Measurements from ENCODE around the gene C11orf86.
"Not testable (repeated sequence)": the region's sequence is repeated elsewhere in the genome, so short reads cannot be mapped to it uniquely, and the experiment has no call there.

Gene C11orf86

DNA sequence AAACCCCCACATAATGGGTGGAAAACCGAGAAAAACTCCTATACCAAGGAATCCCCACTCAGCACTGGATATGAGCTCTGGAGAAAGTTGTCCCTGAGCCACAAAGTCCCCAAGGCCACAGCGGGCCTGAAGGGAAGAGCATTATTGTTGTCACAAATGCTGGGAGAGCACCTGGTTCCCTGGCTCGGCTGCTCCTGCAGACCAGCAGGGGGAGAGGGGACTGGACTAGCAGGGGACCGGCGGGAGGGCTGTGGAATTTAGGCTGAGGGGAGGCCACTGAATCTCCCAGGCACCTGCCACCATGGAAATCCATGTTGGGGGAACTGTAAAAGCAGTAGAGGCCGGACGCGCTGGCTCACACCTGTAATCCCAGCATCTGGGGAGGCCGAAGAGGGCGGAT, 24.0 kb upstream of the C11orf86 start:
- FAIRE-seq (no peak), DNase-seq (ENCODE audit: insufficient read length, low spot score) (no peak)
- TF ChIP-seq POLR2A (IDR thresholded peaks at IDR 0.05; ENCODE audit: low read depth, low read length) (no peak), SPI1 (IDR thresholded peaks at IDR 0.05; ENCODE audit: low read depth, low read length) (no peak), TAF1 (IDR thresholded peaks at IDR 0.05; ENCODE audit: low read depth, low read length) (no peak), POU2F2 (IDR thresholded peaks at IDR 0.05; ENCODE audit: low read depth, low read length) (no peak), POLR2AphosphoS5 (IDR thresholded peaks at IDR 0.05; ENCODE audit: low read depth, low read length) (no peak), PAX5 (IDR thresholded peaks at IDR 0.05; ENCODE audit: insufficient read depth, low read length, severe bottlenecking) (no peak)

GRCh38 chr11:66951927-66952337, 23.2 kb upstream of the C11orf86 start:
- DNase-seq (ENCODE audit: insufficient read length, low spot score) (no peak), FAIRE-seq (no peak)
- TF ChIP-seq PAX5 (IDR thresholded peaks at IDR 0.05; ENCODE audit: insufficient read depth, low read length, severe bottlenecking), result no peak
- TF ChIP-seq TAF1 (IDR thresholded peaks at IDR 0.05; ENCODE audit: low read depth, low read length), result no peak
- TF ChIP-seq POLR2AphosphoS5 (IDR thresholded peaks at IDR 0.05; ENCODE audit: low read depth, low read length), result no peak
- no peak for TF ChIP-seq POLR2A (IDR thresholded peaks at IDR 0.05; ENCODE audit: low read depth, low read length)
- TF ChIP-seq SPI1 (IDR thresholded peaks at IDR 0.05; ENCODE audit: low read depth, low read length), result no peak
- no peak for TF ChIP-seq POU2F2 (IDR thresholded peaks at IDR 0.05; ENCODE audit: low read depth, low read length)

DNA sequence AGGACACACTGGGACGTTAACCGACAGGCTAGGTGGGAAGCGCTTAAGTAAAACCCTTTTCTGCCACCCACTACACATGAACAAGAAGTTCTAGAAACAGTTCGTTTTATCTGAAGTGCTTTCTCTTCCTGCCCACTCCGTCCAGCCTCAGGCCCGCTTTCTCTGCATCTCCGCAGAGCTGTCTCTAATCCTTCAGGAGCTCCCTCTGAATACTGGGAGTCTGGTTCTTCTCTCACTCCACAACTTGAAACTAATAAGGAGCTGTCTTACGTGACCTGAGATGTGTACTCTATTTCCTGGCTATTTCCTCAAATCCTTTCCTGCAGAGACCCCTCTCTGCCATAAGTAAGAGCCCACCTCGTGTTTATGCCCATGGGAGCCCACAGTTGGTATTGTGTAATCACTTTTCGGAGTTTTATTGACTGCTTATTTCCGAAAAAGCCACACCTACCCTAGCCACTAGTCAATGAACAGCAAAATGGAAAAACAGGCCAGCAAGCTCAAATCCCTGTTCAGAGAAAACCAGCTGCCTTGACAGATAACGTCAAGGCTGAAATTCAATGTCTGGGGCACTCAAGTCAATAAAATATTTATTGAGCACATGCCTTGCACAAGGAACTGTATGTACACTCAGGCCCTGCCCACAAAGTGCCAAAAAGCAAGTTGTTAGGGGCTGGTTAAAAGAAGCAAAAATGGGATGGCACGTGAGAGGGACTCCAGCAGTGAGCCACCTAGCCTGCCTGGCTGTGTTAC, 21.8 kb upstream of the C11orf86 start:
- DNase-seq (ENCODE audit: insufficient read length, low spot score) (no peak), FAIRE-seq (no peak)
- no peak for TF ChIP-seq POU2F2 (IDR thresholded peaks at IDR 0.05; ENCODE audit: low read depth, low read length)
- no peak for TF ChIP-seq POLR2AphosphoS5 (IDR thresholded peaks at IDR 0.05; ENCODE audit: low read depth, low read length)
- no peak for TF ChIP-seq POLR2A (IDR thresholded peaks at IDR 0.05; ENCODE audit: low read depth, low read length)
- no peak for TF ChIP-seq TAF1 (IDR thresholded peaks at IDR 0.05; ENCODE audit: low read depth, low read length)
- TF ChIP-seq SPI1 (IDR thresholded peaks at IDR 0.05; ENCODE audit: low read depth, low read length), result no peak
- no peak for TF ChIP-seq PAX5 (IDR thresholded peaks at IDR 0.05; ENCODE audit: insufficient read depth, low read length, severe bottlenecking)

GRCh38 chr11:66956689-66957290, 18.3 kb upstream of the C11orf86 start:
- FAIRE-seq (no peak), DNase-seq (ENCODE audit: insufficient read length, low spot score) (no peak)
- TF ChIP-seq POLR2A (IDR thresholded peaks at IDR 0.05; ENCODE audit: low read depth, low read length), result no peak
- no peak for TF ChIP-seq TAF1 (IDR thresholded peaks at IDR 0.05; ENCODE audit: low read depth, low read length)

GRCh38 chr11:66957971-66958231, 17.2 kb upstream of the C11orf86 start:
- TF ChIP-seq POLR2AphosphoS5 (IDR thresholded peaks at IDR 0.05; ENCODE audit: low read depth, low read length) (no peak), SPI1 (IDR thresholded peaks at IDR 0.05; ENCODE audit: low read depth, low read length) (no peak), POLR2A (IDR thresholded peaks at IDR 0.05; ENCODE audit: low read depth, low read length) (no peak), POU2F2 (IDR thresholded peaks at IDR 0.05; ENCODE audit: low read depth, low read length) (no peak), PAX5 (IDR thresholded peaks at IDR 0.05; ENCODE audit: insufficient read depth, low read length, severe bottlenecking) (no peak), TAF1 (IDR thresholded peaks at IDR 0.05; ENCODE audit: low read depth, low read length) (no peak)
- FAIRE-seq, result no peak
- no peak for DNase-seq (ENCODE audit: insufficient read length, low spot score)

GRCh38 chr11:66958232-66958955, 16.7 kb upstream of the C11orf86 start, which contains the start of gene PC:
Gene PC (minus strand): TSS chr11:66958383. CDS start chr11:66872159, 86,224 bp downstream.
- no peak for TF ChIP-seq POLR2AphosphoS5 (IDR thresholded peaks at IDR 0.05; ENCODE audit: low read depth, low read length)
- no peak for TF ChIP-seq PAX5 (IDR thresholded peaks at IDR 0.05; ENCODE audit: insufficient read depth, low read length, severe bottlenecking)
- TF ChIP-seq POU2F2 (IDR thresholded peaks at IDR 0.05; ENCODE audit: low read depth, low read length), result no peak
- TF ChIP-seq POLR2A (IDR thresholded peaks at IDR 0.05; ENCODE audit: low read depth, low read length), result no peak
- peak; percentile 51; the same call in 1 of the 2 replicates for TF ChIP-seq SPI1 (IDR thresholded peaks at IDR 0.05; ENCODE audit: low read depth, low read length)
- DNase-seq (ENCODE audit: insufficient read length, low spot score), result peak; percentile 98
- peak; percentile 94 for FAIRE-seq

DNA sequence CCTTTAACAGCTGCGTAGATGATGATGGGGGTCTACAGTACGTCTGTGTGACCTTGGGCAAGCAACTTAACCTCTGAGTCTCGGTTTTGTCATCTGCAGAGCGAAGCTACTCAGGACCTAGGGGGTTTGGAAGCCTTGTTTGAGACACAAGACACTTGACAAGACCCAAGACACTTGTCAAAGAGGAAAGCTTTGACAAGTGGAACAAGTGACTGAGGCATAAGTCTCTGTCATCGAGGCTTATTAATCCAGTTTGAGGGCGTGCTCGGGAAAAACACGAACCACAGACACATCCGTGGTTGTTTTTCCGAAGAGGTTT, 16.2 kb upstream of the C11orf86 start:
- no peak for DNase-seq (ENCODE audit: insufficient read length, low spot score)
- TF ChIP-seq SPI1 (IDR thresholded peaks at IDR 0.05; ENCODE audit: low read depth, low read length) (no peak), POLR2AphosphoS5 (IDR thresholded peaks at IDR 0.05; ENCODE audit: low read depth, low read length) (no peak), POLR2A (IDR thresholded peaks at IDR 0.05; ENCODE audit: low read depth, low read length) (no peak), TAF1 (IDR thresholded peaks at IDR 0.05; ENCODE audit: low read depth, low read length) (no peak), PAX5 (IDR thresholded peaks at IDR 0.05; ENCODE audit: insufficient read depth, low read length, severe bottlenecking) (no peak), POU2F2 (IDR thresholded peaks at IDR 0.05; ENCODE audit: low read depth, low read length) (no peak)
- FAIRE-seq, result no peak

- DNase-seq (ENCODE audit: insufficient read length, low spot score); FAIRE-seq: not testable (repeated sequence)
- 0 out of 2 replicates have a peak, but pooled peaks have one; percentile 5 for TF ChIP-seq SPI1 (IDR thresholded peaks at IDR 0.05; ENCODE audit: low read depth, low read length)
Observed at GRCh38 chr11:66961691-66962213, 13.4 kb upstream of the C11orf86 start.

DNA sequence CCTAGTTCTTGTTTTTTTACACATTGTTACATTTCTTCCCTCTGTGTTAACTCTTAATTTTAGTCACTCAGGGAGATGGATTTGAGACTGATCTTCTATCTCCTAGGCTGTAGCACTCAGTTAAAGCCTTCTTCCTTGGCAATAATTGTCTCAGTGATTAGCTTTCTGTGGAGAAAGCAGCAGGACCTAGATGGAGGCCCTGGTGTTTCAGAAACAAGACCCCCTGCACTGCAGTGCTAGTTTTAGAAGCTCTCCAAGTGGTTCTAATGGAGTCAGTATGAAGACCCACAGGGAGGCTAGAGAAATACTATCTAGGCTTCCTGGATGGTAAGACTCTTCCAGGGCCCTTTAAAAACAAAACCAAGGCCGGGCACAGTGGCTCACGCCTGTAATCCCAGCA, 12.9 kb upstream of the C11orf86 start:
- TF ChIP-seq SPI1 (IDR thresholded peaks at IDR 0.05; ENCODE audit: low read depth, low read length), result no peak
- no peak for DNase-seq (ENCODE audit: insufficient read length, low spot score)

DNA sequence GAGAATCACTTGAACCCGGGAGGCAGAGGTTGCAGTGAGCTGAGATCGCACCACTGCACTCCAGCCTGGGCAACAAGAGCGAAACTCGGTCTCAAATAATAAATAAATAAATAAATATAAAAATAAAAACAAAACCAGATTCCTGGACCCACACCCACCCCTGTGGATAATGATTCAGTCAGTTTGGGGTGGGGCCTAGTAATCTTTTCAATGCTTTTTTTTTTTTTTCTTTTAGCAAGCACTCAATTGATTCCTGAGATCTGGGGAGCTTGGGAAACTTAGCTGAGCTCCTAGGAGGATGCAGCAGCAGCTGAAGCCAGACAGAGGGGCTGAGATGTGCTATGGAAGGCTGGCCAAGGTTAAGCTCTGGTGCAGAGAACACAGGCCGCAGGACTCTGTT, 12.3 kb upstream of the C11orf86 start:
- DNase-seq (ENCODE audit: insufficient read length, low spot score) (no peak), FAIRE-seq (no peak)
- TF ChIP-seq PAX5 (IDR thresholded peaks at IDR 0.05; ENCODE audit: insufficient read depth, low read length, severe bottlenecking), result no peak
- no peak for TF ChIP-seq SPI1 (IDR thresholded peaks at IDR 0.05; ENCODE audit: low read depth, low read length)
- no peak for TF ChIP-seq POU2F2 (IDR thresholded peaks at IDR 0.05; ENCODE audit: low read depth, low read length)
- no peak for TF ChIP-seq POLR2A (IDR thresholded peaks at IDR 0.05; ENCODE audit: low read depth, low read length)
- TF ChIP-seq TAF1 (IDR thresholded peaks at IDR 0.05; ENCODE audit: low read depth, low read length), result no peak
- TF ChIP-seq POLR2AphosphoS5 (IDR thresholded peaks at IDR 0.05; ENCODE audit: low read depth, low read length), result no peak

More for the DNA sequence above, 12.9 kb upstream of the C11orf86 start:
- FAIRE-seq, result no peak

Measured in GM12891 (cell line).